Effector memory CD4-positive, alpha-beta T cell (primary cell): ENCODE measurements around the gene PRKAR1B.

Source experiments
- DNase-seq, 3 donors: peaks; one replicate each; pipeline ENCODE4 v3.0.0-alpha.2; 2020
- H3K27ac ChIP-seq: 2 replicates; pipeline ENCODE4 v1.7.0; 2013; ENCODE audit warnings: mild to moderate bottlenecking, low read length, moderate library complexity; ENCODE audit not compliant: insufficient read depth, poor library complexity, severe bottlenecking
- H3K27me3 ChIP-seq: replicated peaks from 2 replicates; pipeline ENCODE4 v1.7.0; 2013; ENCODE audit warnings: mild to moderate bottlenecking, low read length; ENCODE audit not compliant: insufficient read depth, control insufficient read depth, poor library complexity, severe bottlenecking
- H3K36me3 ChIP-seq: 2 replicates; pipeline ENCODE4 v1.7.0; 2013; ENCODE audit warnings: mild to moderate bottlenecking, low read length, moderate library complexity; ENCODE audit not compliant: control insufficient read depth, insufficient read depth
- H3K4me1 ChIP-seq: 2 replicates; pipeline ENCODE4 v1.7.0; 2013; ENCODE audit warnings: low read length, mild to moderate bottlenecking; ENCODE audit not compliant: control insufficient read depth, insufficient read depth, poor library complexity, severe bottlenecking
- H3K4me3 ChIP-seq: 2 replicates; pipeline ENCODE4 v1.7.0; 2013; ENCODE audit warnings: low read length, low read depth, mild to moderate bottlenecking; ENCODE audit not compliant: insufficient read depth, poor library complexity, severe bottlenecking
- H3K9me3 ChIP-seq: 2 replicates; pipeline ENCODE4 v1.7.0; 2013; ENCODE audit warnings: mild to moderate bottlenecking, low read length, moderate library complexity; ENCODE audit not compliant: control insufficient read depth

Gene PRKAR1B

DNA sequence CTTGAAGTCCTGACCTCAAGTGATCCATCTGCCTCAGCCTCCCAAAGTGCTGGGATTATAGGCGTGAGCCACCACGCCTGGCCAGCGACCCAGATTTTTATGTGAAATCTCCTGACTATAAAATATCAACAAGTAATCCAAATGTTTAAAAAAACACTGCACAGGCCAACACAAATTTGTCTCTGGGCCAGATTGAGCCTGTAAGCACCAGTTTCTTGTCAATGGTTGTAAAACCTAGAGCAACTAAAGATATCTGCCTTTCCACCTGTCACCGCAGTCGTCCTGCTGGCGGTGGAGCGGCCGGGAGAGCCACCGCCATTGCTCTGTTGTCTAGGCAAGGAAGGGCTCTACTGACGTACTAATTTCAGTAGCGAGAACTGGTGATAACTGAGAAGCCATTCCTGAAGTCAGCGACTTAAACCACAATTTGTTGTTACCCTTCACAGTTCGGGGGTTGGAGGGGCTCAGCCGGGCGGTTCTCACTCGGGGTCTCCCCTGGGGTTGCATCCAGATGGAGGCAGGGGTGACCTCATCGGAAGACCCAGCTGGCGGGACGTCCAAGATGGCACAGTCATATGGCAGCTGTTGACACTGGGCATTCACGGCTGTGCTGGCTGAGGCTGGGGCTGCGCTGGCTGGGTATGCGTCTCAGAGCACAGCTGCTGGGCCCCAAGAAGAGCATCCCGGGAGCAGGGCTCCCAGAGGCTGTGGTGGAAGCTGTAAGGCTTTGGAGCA lies 152.3 kb downstream of the PRKAR1B start:
- no peak overlapping the region for H3K4me3 ChIP-seq
- H3K9me3 ChIP-seq, result no peaks in the 10 kb centered on the region
- H3K36me3 ChIP-seq, result no peaks in the 10 kb centered on the region
- no peak for DNase-seq
- H3K4me1 ChIP-seq, result no peaks in the 10 kb centered on the region
- H3K27me3 ChIP-seq, result no peaks in the 10 kb centered on the region
- no peak overlapping the region for H3K27ac ChIP-seq

DNA sequence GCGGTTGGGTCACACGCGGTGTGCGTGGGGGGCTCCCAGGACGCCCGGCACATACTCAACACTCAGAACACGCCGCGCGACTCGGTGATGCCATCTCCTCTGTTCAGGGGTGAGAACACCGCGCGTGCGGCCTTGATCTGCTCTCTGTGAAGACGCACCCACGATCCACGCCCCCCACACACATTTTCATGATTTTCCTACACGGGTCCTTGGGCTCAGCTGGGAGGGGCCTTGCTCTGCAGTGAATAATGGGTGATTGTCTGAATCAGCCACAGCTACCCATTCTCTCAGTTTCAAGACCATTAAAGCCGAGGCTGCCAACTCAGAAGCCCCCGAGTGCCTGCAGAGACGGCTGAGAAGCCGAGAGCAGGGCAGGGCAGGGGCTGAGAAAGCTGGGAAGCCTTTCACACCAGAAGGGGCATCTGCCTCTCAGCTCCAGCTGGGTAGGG lies 153.1 kb downstream of the PRKAR1B start:
- no peaks in the 10 kb centered on the region for H3K36me3 ChIP-seq
- H3K27ac ChIP-seq, result no peak overlapping the region
- no peak overlapping the region for H3K4me3 ChIP-seq
- H3K4me1 ChIP-seq, result no peaks in the 10 kb centered on the region
- no peaks in the 10 kb centered on the region for H3K27me3 ChIP-seq
- no peaks in the 10 kb centered on the region for H3K9me3 ChIP-seq
- no peak for DNase-seq

DNA sequence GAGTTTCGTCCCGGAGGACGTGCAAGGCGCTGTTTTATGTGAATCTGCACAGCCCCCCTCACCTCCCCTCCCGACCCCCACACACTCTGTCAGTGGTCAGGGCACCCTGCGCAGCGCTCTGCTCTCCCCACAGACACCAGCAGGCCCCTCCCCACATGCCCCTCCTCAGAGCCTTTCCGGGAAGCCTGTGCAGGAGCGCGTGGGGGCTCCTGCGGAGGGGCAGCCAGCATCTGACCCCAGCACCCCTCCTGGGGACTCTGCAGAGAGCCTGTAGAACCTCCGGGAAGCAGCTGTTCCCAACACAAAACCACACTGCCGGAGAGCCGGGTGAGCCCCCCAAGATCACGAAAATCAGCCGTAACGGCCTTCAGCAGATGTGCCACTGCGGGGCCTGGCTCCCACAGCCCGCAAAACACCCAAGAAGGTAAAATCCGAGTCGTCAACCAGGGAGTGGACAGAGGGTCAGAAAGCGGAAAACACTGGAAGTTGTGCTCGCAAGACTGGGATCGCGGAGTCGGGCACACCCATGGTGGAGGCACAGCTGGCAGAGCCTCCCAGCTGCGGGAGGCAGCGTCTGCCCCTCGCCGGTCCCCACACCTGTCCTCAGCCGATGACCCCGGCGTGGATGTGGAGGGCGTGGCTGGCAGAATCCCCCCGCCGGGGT lies 153.7 kb downstream of the PRKAR1B start:
- Histone ChIP-seq H3K9me3 (no peaks in the 10 kb centered on the region), H3K36me3 (no peaks in the 10 kb centered on the region), H3K27me3 (no peaks in the 10 kb centered on the region), H3K4me1 (no peaks in the 10 kb centered on the region), H3K27ac (no peak overlapping the region), H3K4me3 (no peak overlapping the region)
- DNase-seq, result no peak

- H3K27ac ChIP-seq, result no peak overlapping the region
- H3K27me3 ChIP-seq, result no peaks in the 10 kb centered on the region
- no peaks in the 10 kb centered on the region for H3K36me3 ChIP-seq
- H3K4me1 ChIP-seq, result no peaks in the 10 kb centered on the region
- H3K4me3 ChIP-seq, result no peak overlapping the region
- no peak for DNase-seq
- H3K9me3 ChIP-seq, result no peaks in the 10 kb centered on the region
Observed at GRCh38 chr7:572416-573268, 154.4 kb downstream of the PRKAR1B start.

GRCh38 chr7:571718-572415 lies 155.2 kb downstream of the PRKAR1B start:
- H3K27ac ChIP-seq, result no peak overlapping the region
- no peaks in the 10 kb centered on the region for H3K27me3 ChIP-seq
- H3K4me1 ChIP-seq, result no peaks in the 10 kb centered on the region
- DNase-seq, result no peak
- H3K36me3 ChIP-seq, result no peaks in the 10 kb centered on the region
- no peak overlapping the region for H3K4me3 ChIP-seq
- H3K9me3 ChIP-seq, result no peaks in the 10 kb centered on the region

GRCh38 chr7:571096-571717 lies 155.9 kb downstream of the PRKAR1B start:
- Histone ChIP-seq H3K4me3 (no peak overlapping the region), H3K27me3 (no peaks in the 10 kb centered on the region), H3K9me3 (no peaks in the 10 kb centered on the region), H3K27ac (no peak overlapping the region), H3K36me3 (no peaks in the 10 kb centered on the region), H3K4me1 (no peaks in the 10 kb centered on the region)
- DNase-seq, result no peak

- Histone ChIP-seq H3K27ac (no peak overlapping the region), H3K36me3 (no peaks in the 10 kb centered on the region), H3K27me3 (no peaks in the 10 kb centered on the region), H3K9me3 (no peaks in the 10 kb centered on the region), H3K4me3 (no peak overlapping the region), H3K4me1 (no peaks in the 10 kb centered on the region)
- no peak for DNase-seq
Observed at GRCh38 chr7:570801-571070, 156.3 kb downstream of the PRKAR1B start.

DNA sequence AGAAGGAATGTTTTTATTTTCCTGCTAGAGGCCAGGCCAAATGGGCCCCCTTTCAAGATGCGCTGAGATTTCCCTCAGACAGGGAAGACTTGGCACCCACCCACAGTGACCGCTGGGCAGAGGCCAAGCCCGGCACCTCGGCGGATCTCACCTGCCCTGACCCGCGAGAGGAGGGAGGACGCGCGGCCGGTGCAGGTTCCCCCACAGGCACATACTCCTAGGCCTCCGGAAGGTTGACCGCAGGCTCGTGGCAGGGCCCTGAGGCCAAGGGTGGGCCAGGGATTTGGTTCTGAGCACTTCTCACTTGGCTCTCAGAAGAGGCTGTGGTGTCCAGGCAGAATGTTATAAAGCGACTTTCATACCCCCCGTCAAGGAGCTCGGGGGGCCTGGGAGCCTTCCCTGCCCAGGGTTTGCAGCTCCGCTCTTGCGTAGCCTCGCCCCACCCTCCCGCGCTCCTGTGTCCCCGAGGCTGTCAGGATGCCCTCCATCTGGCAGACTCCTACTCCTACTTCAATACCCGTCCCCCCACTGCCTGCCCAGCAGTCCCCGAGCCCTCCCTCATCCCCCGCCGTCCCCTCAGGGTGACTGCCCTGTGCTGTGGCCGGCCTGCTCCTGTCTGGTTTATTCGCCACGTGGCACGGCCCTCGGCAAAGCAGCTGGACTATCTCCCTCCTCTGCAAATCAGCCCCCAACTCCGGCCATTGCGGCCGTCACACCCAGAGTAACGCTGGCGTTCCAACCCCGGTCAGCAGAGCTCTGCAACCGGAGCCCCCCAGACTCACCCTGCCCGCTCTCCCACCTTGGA lies 156.9 kb downstream of the PRKAR1B start:
- H3K9me3 ChIP-seq, result no peaks in the 10 kb centered on the region
- no peak overlapping the region for H3K4me3 ChIP-seq
- H3K27ac ChIP-seq, result no peak overlapping the region
- no peaks in the 10 kb centered on the region for H3K27me3 ChIP-seq
- H3K4me1 ChIP-seq, result no peaks in the 10 kb centered on the region
- DNase-seq, result no peak
- no peaks in the 10 kb centered on the region for H3K36me3 ChIP-seq
